Adipocyte (in vitro differentiated cells): ENCODE data around the gene ATP6V1B1.

ENCODE experiments used
- DNase-seq: peaks from one replicate; pipeline ENCODE4 v3.0.0-alpha.2; 2015; ENCODE audit warnings: low read depth
- H3K27me3 ChIP-seq: replicated peaks from 2 replicates; pipeline ENCODE4 v1.7.0; 2013; ENCODE audit warnings: mild to moderate bottlenecking, low read length, moderate library complexity; ENCODE audit not compliant: control insufficient read depth, insufficient read depth
- H3K36me3 ChIP-seq: 2 replicates; pipeline ENCODE4 v1.7.0; 2013; ENCODE audit warnings: low read length, mild to moderate bottlenecking, moderate library complexity; ENCODE audit not compliant: control insufficient read depth, insufficient read depth, severe bottlenecking
- H3K4me1 ChIP-seq: 2 replicates; pipeline ENCODE4 v1.7.0; 2013; ENCODE audit warnings: mild to moderate bottlenecking, low read length, moderate library complexity; ENCODE audit not compliant: control insufficient read depth, insufficient read depth
- H3K4me3 ChIP-seq: 2 replicates; pipeline ENCODE4 v1.7.0; 2013; ENCODE audit warnings: mild to moderate bottlenecking, low read length, moderate library complexity
- H3K9ac ChIP-seq: 2 replicates; pipeline ENCODE4 v1.7.0; 2013; ENCODE audit warnings: mild to moderate bottlenecking, low read length, moderate library complexity
- H3K9me3 ChIP-seq: 2 replicates; pipeline ENCODE4 v1.7.0; 2013; ENCODE audit warnings: mild to moderate bottlenecking, low read length, moderate library complexity; ENCODE audit not compliant: control insufficient read depth

The ATP6V1B1 gene

DNA sequence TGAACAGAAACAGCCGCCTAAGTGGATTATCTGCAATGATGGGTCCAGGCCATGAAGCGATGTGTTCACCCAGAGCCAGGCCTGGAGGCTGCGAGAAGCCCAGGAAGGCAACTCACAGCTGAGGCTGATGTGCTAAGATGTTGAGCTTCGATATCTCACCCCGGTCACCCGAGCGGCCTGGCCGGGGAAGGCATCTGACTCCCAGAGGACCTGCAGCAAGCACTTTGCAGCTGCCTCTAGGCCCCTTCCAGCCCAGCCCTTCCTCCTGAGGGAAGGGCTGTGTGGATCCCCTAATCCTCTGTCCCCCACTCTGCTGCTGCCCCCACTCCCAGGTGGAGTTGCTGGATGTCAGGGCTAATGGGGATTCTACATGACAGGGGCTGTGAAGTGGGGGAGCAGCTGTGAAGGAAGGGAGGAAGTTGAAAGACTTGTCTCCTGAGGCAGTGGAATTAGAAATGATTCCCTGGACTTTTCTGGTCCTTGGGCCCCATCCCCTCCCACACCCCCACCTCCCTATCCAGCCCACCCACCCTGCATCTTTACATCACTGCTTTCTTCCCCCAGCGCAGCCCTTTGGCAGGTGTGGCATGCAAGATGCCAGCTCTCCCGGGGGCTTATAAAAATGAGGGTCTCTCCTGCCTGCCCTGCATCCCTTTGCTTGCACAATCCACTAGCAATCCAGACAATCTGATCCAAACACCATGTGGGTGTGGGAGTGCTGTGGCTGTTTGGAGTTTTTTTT lies 4.3 kb downstream of the ATP6V1B1 start:
- Histone ChIP-seq H3K36me3 (no peaks in the 10 kb centered on the region), H3K9me3 (no peaks in the 10 kb centered on the region), H3K9ac (no peak overlapping the region), H3K4me3 (no peak overlapping the region), H3K27me3 (peaks cover 11% of the 10 kb centered on the region), H3K4me1 (no peaks in the 10 kb centered on the region)
- DNase-seq, result no peak

- no peak for DNase-seq
- H3K36me3 ChIP-seq, result no peaks in the 10 kb centered on the region
- no peaks in the 10 kb centered on the region for H3K9me3 ChIP-seq
- peaks cover 11% of the 10 kb centered on the region for H3K27me3 ChIP-seq
- no peak overlapping the region for H3K9ac ChIP-seq
- no peaks in the 10 kb centered on the region for H3K4me1 ChIP-seq
- no peak overlapping the region for H3K4me3 ChIP-seq
Observed at GRCh38 chr2:70941186-70941585, 5.5 kb downstream of the ATP6V1B1 start.

DNA sequence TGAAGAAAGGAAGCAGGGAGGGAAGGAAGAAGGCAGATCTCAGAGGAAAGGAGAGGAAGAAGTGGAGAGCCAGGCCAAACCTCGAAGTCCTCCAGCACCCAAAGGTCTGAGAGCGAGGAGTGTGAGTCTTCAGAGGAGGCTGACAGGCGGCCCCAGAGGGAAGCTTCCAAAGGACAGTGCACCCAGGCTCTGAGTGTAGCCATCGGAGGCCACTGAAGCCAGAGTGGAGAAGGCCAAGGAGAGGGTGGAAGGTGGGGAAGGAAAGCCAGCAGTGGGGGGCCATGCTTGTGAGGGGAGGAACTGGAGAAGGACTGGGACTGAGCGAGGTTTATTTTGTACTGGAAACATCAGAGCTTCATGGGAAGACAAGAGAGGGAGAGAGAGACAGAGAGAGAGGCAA lies 6.0 kb downstream of the ATP6V1B1 start:
- H3K9ac ChIP-seq, result no peak overlapping the region
- DNase-seq, result no peak
- H3K36me3 ChIP-seq, result no peaks in the 10 kb centered on the region
- H3K9me3 ChIP-seq, result no peaks in the 10 kb centered on the region
- no peak overlapping the region for H3K4me3 ChIP-seq
- peaks cover 11% of the 10 kb centered on the region for H3K27me3 ChIP-seq
- H3K4me1 ChIP-seq, result no peaks in the 10 kb centered on the region

- Histone ChIP-seq H3K27me3 (peaks cover 11% of the 10 kb centered on the region), H3K36me3 (no peaks in the 10 kb centered on the region), H3K4me3 (no peak overlapping the region), H3K4me1 (peaks cover 3% of the 10 kb centered on the region), H3K9me3 (no peaks in the 10 kb centered on the region), H3K9ac (no peak overlapping the region)
- DNase-seq, result no peak
Observed at GRCh38 chr2:70942396-70943204, 6.9 kb downstream of the ATP6V1B1 start.

DNA sequence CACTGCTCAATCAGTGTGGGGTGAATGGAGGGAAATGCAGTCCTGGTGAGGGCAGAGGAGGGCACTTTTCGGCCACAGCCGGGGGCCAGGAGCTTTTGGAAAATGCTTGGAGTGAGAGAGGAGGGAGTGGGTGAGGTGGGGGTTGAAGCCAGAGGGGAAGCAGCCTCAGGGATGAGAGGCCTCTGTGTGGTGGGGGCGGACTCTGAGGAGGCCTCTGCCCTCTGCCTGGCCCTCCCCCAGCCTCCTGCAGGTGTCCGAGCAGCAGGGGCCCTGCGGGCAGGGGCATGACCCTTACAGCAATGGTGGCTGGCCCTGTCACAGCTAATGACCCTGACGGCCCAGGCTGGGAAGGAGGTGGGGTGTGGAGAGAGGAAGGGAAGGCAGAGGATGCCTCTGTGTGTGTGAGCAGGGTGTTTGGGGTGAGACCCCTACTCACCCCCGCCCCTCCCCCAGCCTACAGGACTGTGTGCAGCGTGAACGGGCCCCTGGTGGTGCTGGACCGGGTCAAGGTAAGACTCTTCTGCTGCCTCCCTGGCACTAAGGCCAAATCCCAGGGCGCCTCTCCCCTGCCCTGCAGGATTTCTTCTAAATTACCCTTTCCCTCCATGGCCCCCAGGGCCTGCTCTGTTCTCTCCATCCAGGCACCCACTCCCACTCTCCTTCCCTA lies 7.6 kb downstream of the ATP6V1B1 start:
- no peaks in the 10 kb centered on the region for H3K9me3 ChIP-seq
- no peaks in the 10 kb centered on the region for H3K36me3 ChIP-seq
- H3K4me3 ChIP-seq, result no peak overlapping the region
- peaks cover 8% of the 10 kb centered on the region for H3K27me3 ChIP-seq
- DNase-seq, result no peak
- H3K9ac ChIP-seq, result no peak overlapping the region
- H3K4me1 ChIP-seq, result peaks cover 7% of the 10 kb centered on the region

DNA sequence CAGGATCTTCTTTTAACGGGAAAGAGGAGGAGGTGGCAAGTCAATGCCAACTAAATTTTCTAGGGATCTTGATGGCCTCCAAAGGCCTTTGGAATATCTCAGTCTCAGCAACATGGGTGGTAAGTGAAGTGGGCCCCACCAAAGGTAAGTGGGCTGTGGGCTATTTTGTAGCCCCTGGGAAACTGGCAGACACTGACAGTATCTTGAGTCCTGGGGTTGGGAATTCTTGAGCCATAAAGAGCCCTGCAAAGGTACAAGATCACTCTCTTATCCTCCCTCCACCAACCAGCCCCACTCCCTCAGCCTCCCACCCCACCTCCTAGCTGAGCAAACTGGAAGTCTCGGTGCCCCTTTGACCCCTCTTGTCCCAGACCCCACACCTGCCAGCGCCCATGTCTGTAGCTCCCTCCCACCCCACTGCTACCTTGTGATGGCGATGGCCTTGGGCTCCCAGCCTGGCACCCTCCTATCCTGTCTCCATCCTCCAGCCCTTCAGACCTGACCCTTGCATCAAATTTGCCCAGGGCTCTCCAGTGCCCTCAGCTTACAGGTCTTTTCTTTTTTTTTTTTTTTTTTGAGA lies 8.5 kb downstream of the ATP6V1B1 start:
- Histone ChIP-seq H3K4me3 (no peak overlapping the region), H3K4me1 (peaks cover 8% of the 10 kb centered on the region), H3K9ac (no peak overlapping the region), H3K9me3 (no peaks in the 10 kb centered on the region), H3K36me3 (no peaks in the 10 kb centered on the region), H3K27me3 (peaks cover 4% of the 10 kb centered on the region)
- DNase-seq, result no peak

DNA sequence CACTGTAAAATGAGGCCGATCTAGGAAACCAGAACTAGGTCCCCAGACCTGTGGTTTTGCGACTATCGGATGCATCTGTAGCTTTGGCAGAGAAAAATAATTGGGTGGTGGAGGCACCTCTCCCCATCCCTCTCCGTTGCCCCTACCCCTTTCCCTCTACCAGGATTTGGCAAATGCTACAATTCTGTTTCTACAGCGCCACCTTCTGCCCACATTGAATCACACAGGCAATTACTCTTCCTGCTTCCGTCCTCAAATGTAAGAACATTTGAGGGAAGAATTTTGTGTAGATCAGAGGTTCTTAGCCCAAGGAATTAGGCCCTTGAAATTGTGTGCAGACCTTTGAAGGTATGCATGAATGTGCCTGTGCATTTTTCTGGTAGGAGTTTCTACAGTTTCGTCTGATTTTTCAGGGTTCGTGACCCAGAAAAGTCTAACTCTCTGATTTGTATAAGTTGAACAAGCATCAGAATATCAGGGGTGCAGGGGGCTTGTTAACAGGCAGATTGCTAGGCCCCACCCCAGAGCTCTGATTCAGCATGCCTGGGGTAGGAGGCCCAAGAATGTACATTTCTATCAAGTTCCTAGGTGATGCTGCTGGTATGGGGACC lies 11.2 kb downstream of the ATP6V1B1 start:
- Histone ChIP-seq H3K27me3 (no peaks in the 10 kb centered on the region), H3K4me3 (no peak overlapping the region), H3K4me1 (peaks cover 8% of the 10 kb centered on the region), H3K9me3 (no peaks in the 10 kb centered on the region), H3K9ac (no peak overlapping the region), H3K36me3 (no peaks in the 10 kb centered on the region)
- DNase-seq, result peak; percentile 82

DNA sequence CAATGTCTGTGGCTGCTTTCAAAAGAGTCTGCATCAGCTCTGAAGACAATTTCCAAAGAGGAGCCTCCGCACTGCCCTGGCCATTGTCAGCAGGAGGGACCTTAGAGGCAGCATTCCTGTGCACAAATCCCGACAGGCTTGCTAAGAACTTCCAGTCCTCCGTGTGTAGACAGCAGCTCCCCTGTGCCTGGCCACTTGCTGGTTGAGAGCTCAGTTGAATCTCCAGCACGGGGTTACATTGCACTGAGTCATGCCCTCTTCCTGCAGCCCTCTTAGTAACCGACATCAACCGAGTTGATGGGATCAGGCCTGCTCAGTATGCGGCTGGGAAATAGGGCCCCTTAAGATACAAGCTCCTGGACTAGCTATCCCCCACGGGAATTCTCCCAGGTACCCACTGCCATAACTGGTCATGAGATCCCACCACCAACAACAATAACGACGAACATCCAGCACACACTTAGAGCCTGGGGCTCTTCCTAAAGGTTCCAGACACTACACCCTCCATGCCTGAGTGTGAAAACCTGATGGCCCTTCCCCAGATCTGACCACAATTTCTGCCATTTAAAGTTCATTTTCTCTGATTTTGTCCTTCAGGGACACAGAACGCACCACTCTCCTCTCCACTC lies 12.0 kb downstream of the ATP6V1B1 start:
- peak overlapping the region; percentile 43 for H3K9ac ChIP-seq
- H3K36me3 ChIP-seq, result no peaks in the 10 kb centered on the region
- no peaks in the 10 kb centered on the region for H3K27me3 ChIP-seq
- no peak overlapping the region for H3K4me3 ChIP-seq
- H3K9me3 ChIP-seq, result no peaks in the 10 kb centered on the region
- peaks cover 8% of the 10 kb centered on the region for H3K4me1 ChIP-seq
- DNase-seq, result peak; percentile 29

GRCh38 chr2:70948337-70949003 lies 12.8 kb downstream of the ATP6V1B1 start:
- DNase-seq, result peak; percentile 95
- H3K9me3 ChIP-seq, result no peaks in the 10 kb centered on the region
- H3K36me3 ChIP-seq, result no peaks in the 10 kb centered on the region
- no peaks in the 10 kb centered on the region for H3K27me3 ChIP-seq
- peaks cover 8% of the 10 kb centered on the region for H3K4me1 ChIP-seq
- H3K9ac ChIP-seq, result peak overlapping the region; percentile 43
- peak overlapping the region; percentile 71 for H3K4me3 ChIP-seq

DNA sequence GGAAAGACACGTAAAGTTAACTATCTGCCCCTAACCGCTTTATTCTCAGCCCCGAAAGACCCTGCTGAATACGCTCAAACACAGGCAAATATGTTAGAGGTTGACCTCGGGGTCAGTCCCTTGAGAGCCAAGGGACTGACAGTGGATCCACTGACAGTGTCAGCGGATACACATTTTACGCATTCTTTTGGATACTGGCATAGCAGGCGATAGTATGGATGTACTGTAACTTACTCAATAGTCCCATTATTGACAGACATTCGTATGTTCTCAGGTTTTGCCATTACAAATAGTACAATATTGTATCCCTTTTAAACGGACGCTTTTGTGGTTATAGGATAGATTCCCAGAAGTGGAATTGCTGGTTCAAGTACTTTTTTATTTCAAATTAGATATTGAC lies 13.4 kb downstream of the ATP6V1B1 start:
- H3K4me3 ChIP-seq, result no peak overlapping the region
- no peaks in the 10 kb centered on the region for H3K9me3 ChIP-seq
- no peaks in the 10 kb centered on the region for H3K36me3 ChIP-seq
- peaks cover 8% of the 10 kb centered on the region for H3K4me1 ChIP-seq
- H3K27me3 ChIP-seq, result no peaks in the 10 kb centered on the region
- H3K9ac ChIP-seq, result no peak overlapping the region
- no peak for DNase-seq
